HCT116 (cell line): ENCODE data around the gene NSMCE1. TPM values are rescaled to one million over a fixed set of nuclear protein-coding genes. Genes with fewer than 3 reads are reported as not detected.

Source experiments
- ATAC-seq: fragments of 200-7000 bp; cut with Tn5 transposase; 2 replicates; pipeline ENCODE4 v1.9.1; 2020; ENCODE audit warnings: mild to moderate bottlenecking, moderate library complexity
- BruUV-seq: library from RNA; stranded (reverse); fragments of 400-500 nt; replicated peaks from 2 replicates; lab custom pipeline; 2021; lab: Mats Ljungman, UMichigan
- CTCF ChIA-PET: fragments of 300-600 bp; sonication (Branson Sonifier 250); formaldehyde crosslinking; loops from one replicate; lab custom pipeline; 2021; ENCODE audit warnings: antibody characterized with exemption; lab: Charles Lee
- POLR2A ChIA-PET: fragments of 300-600, 350-600 bp; sonication (Branson Sonifier 250); formaldehyde crosslinking; loops from one replicate; lab custom pipeline; 2021; ENCODE audit warnings: antibody characterized with exemption; lab: Charles Lee
- RAD21 ChIA-PET, 2 experiments: fragments of 300-600 bp; sonication (Branson Sonifier 250); formaldehyde crosslinking; loops; one replicate each; lab custom pipeline; 2023; ENCODE audit warnings: low total read pairs in 2 of 2; ENCODE audit not compliant: uncharacterized antibody in 2 of 2, unreplicated experiment in 2 of 2, low non-redundant PET in 1 of 2; lab: Charles Lee
- DNase-seq: peaks from one replicate; pipeline ENCODE4 v3.0.0-alpha.2; 2010; ENCODE audit warnings: low read depth, low spot score
- H2AFZ ChIP-seq: fragments of 200-600 bp; shearing (Covaris generic), sonication (generic); 2 replicates; pipeline ENCODE4 v1.6.1; 2017; ENCODE audit warnings: low read depth, mixed run types, mixed read lengths, antibody characterized with exemption, low read length; ENCODE audit not compliant: poor library complexity, severe bottlenecking
- H3K27ac ChIP-seq: 2 replicates; pipeline ENCODE4 v1.5.1; 2012; ENCODE audit warnings: low read depth, low read length
- H3K27me3 ChIP-seq: fragments of 200-600 bp; sonication (generic); 2 replicates; pipeline ENCODE4 v1.6.1; 2016; ENCODE audit warnings: mixed run types, low read length, mixed read lengths; ENCODE audit not compliant: insufficient read depth
- H3K36me3 ChIP-seq, 2 experiments: fragments of 200-500 bp in 1 of 2; fragments of 200-600 bp in 1 of 2; sonication (Bioruptor generic) in 1 of 2; sonication (generic) in 1 of 2; 2 replicates each; pipeline versions ENCODE4 v1.5.1 to v1.6.1; 2014 to 2016; ENCODE audit warnings: low read length in 2 of 2, inconsistent platforms in 1 of 2, mixed read lengths in 1 of 2, mixed run types in 1 of 2; ENCODE audit not compliant: insufficient read depth in 2 of 2, control insufficient read depth in 1 of 2
- H3K4me1 ChIP-seq, 2 experiments: fragments of 200-600 bp in 1 of 2; sonication (generic) in 1 of 2; 2 replicates each; pipeline versions ENCODE4 v1.5.1 to v1.6.1; 2012 to 2017; ENCODE audit warnings: low read length in 2 of 2, inconsistent platforms in 1 of 2, mild to moderate bottlenecking in 1 of 2, mixed read lengths in 1 of 2, mixed run types in 1 of 2, moderate library complexity in 1 of 2; ENCODE audit not compliant: insufficient read depth in 2 of 2, control insufficient read depth in 1 of 2
- H3K4me2 ChIP-seq: fragments of 200-600 bp; sonication (generic); 2 replicates; pipeline ENCODE4 v1.6.1; 2017; ENCODE audit warnings: mixed run types, low read length, mixed read lengths
- H3K4me3 ChIP-seq, 2 experiments: fragments of 200-600 bp in 1 of 2; sonication (generic) in 1 of 2; replicated peaks in 1 of 2; 2 replicates each; pipeline ENCODE4 v1.5.1; 2011 to 2016; ENCODE audit warnings: low read length in 2 of 2, control low read depth in 1 of 2, low read depth in 1 of 2, mild to moderate bottlenecking in 1 of 2, mixed read lengths in 1 of 2, mixed run types in 1 of 2
- H3K79me2 ChIP-seq: fragments of 200-600 bp; sonication (generic); 2 replicates; pipeline ENCODE4 v1.6.1; 2017; ENCODE audit warnings: mild to moderate bottlenecking, mixed run types, low read length, moderate library complexity, mixed read lengths; ENCODE audit not compliant: insufficient read depth
- H3K9ac ChIP-seq: fragments of 200-600 bp; sonication (generic); 2 replicates; pipeline ENCODE4 v1.6.1; 2016; ENCODE audit warnings: low read length, mixed read lengths
- H3K9me2 ChIP-seq: fragments of 200-600 bp; sonication (generic), shearing (Covaris generic); 2 replicates; pipeline ENCODE4 v1.6.1; 2017; ENCODE audit warnings: mixed run types, mild to moderate bottlenecking, moderate library complexity; ENCODE audit not compliant: insufficient read depth
- H3K9me3 ChIP-seq, 2 experiments: fragments of 200-500 bp in 1 of 2; fragments of 200-600 bp in 1 of 2; sonication (Bioruptor generic) in 1 of 2; sonication (generic) in 1 of 2; 2 replicates each; pipeline ENCODE4 v1.6.1; 2014 to 2017; ENCODE audit warnings: low read length in 2 of 2, mixed read lengths in 2 of 2, inconsistent platforms in 1 of 2, low read depth in 1 of 2, mild to moderate bottlenecking in 1 of 2, mixed run types in 1 of 2, moderate library complexity in 1 of 2; ENCODE audit not compliant: control insufficient read depth in 1 of 2, insufficient read depth in 1 of 2
- H4K20me1 ChIP-seq: fragments of 200-600 bp; sonication (generic), shearing (Covaris generic); 2 replicates; pipeline ENCODE4 v1.6.1; 2017; ENCODE audit warnings: mixed run types, mild to moderate bottlenecking, moderate library complexity; ENCODE audit not compliant: insufficient read depth
- CBX3 ChIP-seq: IDR thresholded peaks from 2 replicates; pipeline ENCODE4 v1.6.1; 2012; ENCODE audit warnings: low read depth
- CEBPB ChIP-seq: IDR thresholded peaks from 2 replicates; pipeline ENCODE4 v1.6.1; 2012; ENCODE audit warnings: low read depth
- CTCF ChIP-seq, 3 experiments: fragments of 200-600 bp in 1 of 3; sonication (generic) in 1 of 3; IDR thresholded peaks in 2 of 3; conservative IDR thresholded peaks in 1 of 3; 2 replicates each; pipeline ENCODE4 v1.5.1; 2012 to 2017; ENCODE audit warnings: low read depth in 2 of 3, low read length in 2 of 3, antibody characterized with exemption in 1 of 3, borderline replicate concordance in 1 of 3, control low read depth in 1 of 3, mild to moderate bottlenecking in 1 of 3, mixed read lengths in 1 of 3, mixed run types in 1 of 3, moderate library complexity in 1 of 3; ENCODE audit not compliant: insufficient read depth in 1 of 3
- EGR1 ChIP-seq: IDR thresholded peaks from 2 replicates; pipeline ENCODE4 v1.6.1; 2012; ENCODE audit warnings: low read depth
- EZH2phosphoT487 ChIP-seq: fragments of 200-600 bp; IDR thresholded peaks from 2 replicates; pipeline ENCODE4 v1.6.1; 2018; ENCODE audit warnings: antibody characterized with exemption, borderline replicate concordance
- FOSL1 ChIP-seq: IDR thresholded peaks from 2 replicates; pipeline ENCODE4 v1.6.1; 2012; ENCODE audit warnings: low read depth
- JUND ChIP-seq: IDR thresholded peaks from 2 replicates; pipeline ENCODE4 v1.6.1; 2012
- MAX ChIP-seq: IDR thresholded peaks from 2 replicates; pipeline ENCODE4 v1.6.1; 2012
- POLR2A ChIP-seq: IDR thresholded peaks from 2 replicates; pipeline ENCODE4 v1.7.0; 2011; ENCODE audit warnings: borderline replicate concordance; ENCODE audit not compliant: insufficient read depth, insufficient read length; ENCODE audit errors: extremely low read depth
- POLR2AphosphoS5 ChIP-seq: IDR thresholded peaks from 2 replicates; pipeline ENCODE4 v1.6.1; 2011; ENCODE audit warnings: mild to moderate bottlenecking, low read depth, low read length, moderate library complexity
- RAD21 ChIP-seq: IDR thresholded peaks from 2 replicates; pipeline ENCODE4 v1.6.1; 2012; ENCODE audit warnings: low read depth, mild to moderate bottlenecking
- REST ChIP-seq: IDR thresholded peaks from 2 replicates; pipeline ENCODE4 v1.6.1; 2012; ENCODE audit warnings: low read depth
- SIN3A ChIP-seq: IDR thresholded peaks from 2 replicates; pipeline ENCODE4 v1.6.1; 2012; ENCODE audit warnings: low read depth
- TCF7L2 ChIP-seq: IDR thresholded peaks from 2 replicates; pipeline ENCODE4 v1.7.0; 2011; ENCODE audit warnings: borderline replicate concordance, inconsistent platforms; ENCODE audit not compliant: insufficient read depth, insufficient read length; ENCODE audit errors: extremely low read depth
- YY1 ChIP-seq: IDR thresholded peaks from 2 replicates; pipeline ENCODE4 v1.6.1; 2011; ENCODE audit warnings: low read length, low read depth, moderate library complexity, mild to moderate bottlenecking; ENCODE audit not compliant: insufficient replicate concordance; ENCODE audit errors: extremely low read depth
- ZBTB33 ChIP-seq: IDR thresholded peaks from 2 replicates; pipeline ENCODE4 v1.6.1; 2011; ENCODE audit warnings: mild to moderate bottlenecking, low read length, moderate library complexity; ENCODE audit not compliant: insufficient replicate concordance; ENCODE audit errors: extremely low read depth
- ZFX ChIP-seq: fragments of 450-650 bp; IDR thresholded peaks from 2 replicates; pipeline ENCODE4 v1.6.1; 2017
- intact Hi-C: fragments of 100-400 bp; cut with micrococcal nuclease; formaldehyde crosslinking; loops from 2 replicates; pipeline ENCODE4 v1.10.0; 2022
- total RNA-seq: library from RNA; stranded (reverse); gene quantifications from one replicate; pipeline ENCODE4 v1.2.1, GENCODE V29; 2021; ENCODE audit not compliant: unreplicated experiment

The NSMCE1 gene
- total RNA-seq, 1 experiment from 2014 or later, result 85.6 TPM

- ChIA-PET CTCF (no interaction called here), RAD21 (no interaction called here), POLR2A (no interaction called here)
- BruUV-seq, result no TSS peak
- Histone ChIP-seq H3K9me2 (no peaks in the 10 kb centered on the region), H3K27ac (no peak overlapping the region), H3K4me3 (no peak overlapping the region), H3K79me2 (no peaks in the 10 kb centered on the region), H3K36me3 (no peaks in the 10 kb centered on the region), H3K4me2 (no peak overlapping the region), H3K4me1 (peaks cover 3 to 7% of the 10 kb centered on the region in 2 experiments; a peak in 2 of 4 replicates), H3K9ac (no peak overlapping the region), H4K20me1 (no peaks in the 10 kb centered on the region), H3K27me3 (no peaks in the 10 kb centered on the region), H2AFZ (no peak overlapping the region), H3K9me3 (no peaks in the 10 kb centered on the region)
- DNase-seq (no peak), ATAC-seq (no peak)
- intact Hi-C loops, result no loop called here
- TF ChIP-seq RAD21 (no peak), FOSL1 (no peak), POLR2AphosphoS5 (no peak), EZH2phosphoT487 (no peak), CTCF (IDR thresholded peaks at IDR 0.05 in 2 of 3, conservative IDR thresholded peaks at IDR 0.05 in 1 of 3; ENCODE audit: borderline replicate concordance in 1 of 3, insufficient read depth in 1 of 3, low read depth in 2 of 3, low read length in 2 of 3) (no peak), POLR2A (no peak), MAX (no peak), REST (no peak), JUND (no peak), EGR1 (no peak), SIN3A (no peak), YY1 (no peak), CBX3 (no peak), ZBTB33 (no peak), TCF7L2 (no peak), ZFX (no peak), CEBPB (no peak)
These were observed 12.7 kb upstream of the NSMCE1 start for GRCh38 chr16:27281243-27281642.
